Calu3 (cell line): Measurements from ENCODE around the gene KCTD4. TPM values are rescaled to one million over a fixed set of nuclear protein-coding genes. Genes with fewer than 3 reads are reported as not detected.

Source experiments
- BruUV-seq: library from RNA; stranded (reverse); fragments of 400-500 nt; replicated peaks from 2 replicates; lab custom pipeline; 2021; lab: Mats Ljungman, UMichigan
- CTCF ChIA-PET: fragments of 300-600 bp; sonication (Branson Sonifier 250); formaldehyde crosslinking; loops from one replicate; lab custom pipeline; 2022; ENCODE audit warnings: antibody characterized with exemption; lab: Charles Lee
- DNase-seq: peaks from one replicate; pipeline ENCODE4 v3.0.0; 2022
- H3K27ac Mint-ChIP-seq: one replicate; pipeline ENCODE4 v1.8.0; 2022; ENCODE audit warnings: mixed read lengths; ENCODE audit not compliant: unreplicated experiment
- H3K27me3 Mint-ChIP-seq: one replicate; pipeline ENCODE4 v1.8.0; 2022; ENCODE audit warnings: mixed read lengths; ENCODE audit not compliant: unreplicated experiment
- H3K36me3 Mint-ChIP-seq: one replicate; pipeline ENCODE4 v1.8.0; 2022; ENCODE audit warnings: mild to moderate bottlenecking, moderate library complexity, mixed read lengths; ENCODE audit not compliant: insufficient read depth, unreplicated experiment
- H3K4me1 Mint-ChIP-seq: one replicate; pipeline ENCODE4 v1.8.0; 2022; ENCODE audit warnings: mild to moderate bottlenecking, low read depth, mixed read lengths; ENCODE audit not compliant: unreplicated experiment
- H3K4me3 Mint-ChIP-seq: one replicate; pipeline ENCODE4 v1.8.0; 2022; ENCODE audit warnings: mild to moderate bottlenecking, low read depth, moderate library complexity, mixed read lengths; ENCODE audit not compliant: unreplicated experiment
- H3K9me3 Mint-ChIP-seq: one replicate; pipeline ENCODE4 v1.8.0; 2022; ENCODE audit warnings: low read depth, mixed read lengths; ENCODE audit not compliant: unreplicated experiment
- CTCF ChIP-seq: fragments of 200-600 bp; IDR thresholded peaks from one replicate; pipeline ENCODE4 v1.8.0; 2022; ENCODE audit warnings: antibody characterized with exemption; ENCODE audit not compliant: unreplicated experiment
- intact Hi-C: fragments of 100-400 bp; cut with micrococcal nuclease; formaldehyde crosslinking; loops from one replicate; pipeline ENCODE4 v1.10.0; 2022; ENCODE audit not compliant: unreplicated experiment
- total RNA-seq: library from RNA; stranded (reverse); gene quantifications from 2 replicates; pipeline ENCODE4 v1.2.3, GENCODE V29; 2022

The KCTD4 gene
- total RNA-seq, 1 experiment from 2014 or later: not detected

GRCh38 chr13:45218689-45219088 lies 17.8 kb upstream of the KCTD4 start:
- no peaks in the 10 kb centered on the region for H3K27me3 Mint-ChIP-seq
- CTCF ChIA-PET: interaction anchor here (0.8 to 1.2 kb wide), 2 partner anchors 15 to 163 kb away, joined by 3 read pairs; no protein-coding TSS in a partner anchor

GRCh38 chr13:45216193-45216592 lies 15.3 kb upstream of the KCTD4 start:
- no peak overlapping the region for H3K4me3 Mint-ChIP-seq
- BruUV-seq: no TSS peak
- H3K27ac Mint-ChIP-seq: no peak overlapping the region
- H3K9me3 Mint-ChIP-seq: no peaks in the 10 kb centered on the region
- H3K27me3 Mint-ChIP-seq: no peaks in the 10 kb centered on the region
- no peak for TF ChIP-seq CTCF
- peaks cover 3% of the 10 kb centered on the region for H3K36me3 Mint-ChIP-seq
- intact Hi-C loops: no loop called here
- DNase-seq: no peak
- H3K4me1 Mint-ChIP-seq: peaks cover 21% of the 10 kb centered on the region
- CTCF ChIA-PET: interaction anchor here (0.6 to 0.7 kb wide), 2 partner anchors 23 to 177 kb away, joined by 3 to 4 read pairs; no protein-coding TSS in a partner anchor

More at GRCh38 chr13:45218689-45219088, 17.8 kb upstream of the KCTD4 start:
- Mint-ChIP-seq H3K4me1 (peaks cover 30% of the 10 kb centered on the region), H3K4me3 (no peak overlapping the region), H3K9me3 (no peaks in the 10 kb centered on the region), H3K36me3 (no peaks in the 10 kb centered on the region), H3K27ac (peak overlapping the region; percentile 68)
- DNase-seq: no peak
- no peak for TF ChIP-seq CTCF
- no TSS peak for BruUV-seq
- intact Hi-C loops: no loop called here

DNA sequence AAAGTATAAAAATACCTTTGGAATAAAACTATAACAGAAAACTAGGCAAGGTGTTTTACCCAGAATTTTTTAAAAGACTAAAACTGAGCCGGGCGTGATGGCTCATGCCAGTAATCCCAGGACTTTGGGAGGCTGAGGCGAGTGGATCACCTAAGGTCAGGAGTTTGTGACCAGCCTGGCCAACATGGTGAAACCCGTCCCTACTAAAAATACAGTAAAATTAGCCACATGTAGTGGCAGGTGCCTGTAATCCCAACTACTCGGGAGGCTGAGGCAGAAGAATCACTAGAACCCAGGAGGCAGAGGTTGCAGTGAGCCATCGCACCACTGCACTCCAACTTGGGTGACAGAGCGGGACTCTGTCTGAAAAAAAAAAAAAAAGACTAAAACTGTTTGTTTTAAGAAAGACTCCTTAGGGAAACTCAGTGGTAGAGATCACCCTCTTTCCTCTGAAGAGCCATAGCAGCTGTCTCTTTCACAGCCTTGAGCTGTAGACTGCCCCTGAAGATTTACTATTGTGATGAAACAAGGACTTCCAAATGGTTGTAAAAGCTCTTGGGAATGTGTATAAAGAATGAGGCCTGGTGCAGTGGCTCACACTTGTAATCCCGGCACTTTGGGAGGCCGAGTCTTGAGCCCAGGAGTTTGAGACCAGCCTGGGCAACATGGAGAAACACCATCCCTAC lies 14.7 kb upstream of the KCTD4 start:
- no peak for TF ChIP-seq CTCF
- CTCF ChIA-PET: interaction anchor here (0.6 to 0.7 kb wide), 2 partner anchors 23 to 176 kb away, joined by 3 to 4 read pairs; no protein-coding TSS in a partner anchor
- DNase-seq: no peak
- H3K27ac Mint-ChIP-seq: no peak overlapping the region
- H3K4me1 Mint-ChIP-seq: peaks cover 17% of the 10 kb centered on the region
- no peaks in the 10 kb centered on the region for H3K27me3 Mint-ChIP-seq
- H3K36me3 Mint-ChIP-seq: peaks cover 5% of the 10 kb centered on the region
- H3K4me3 Mint-ChIP-seq: no peak overlapping the region
- no peaks in the 10 kb centered on the region for H3K9me3 Mint-ChIP-seq
- intact Hi-C loops: no loop called here
- no TSS peak for BruUV-seq

DNA sequence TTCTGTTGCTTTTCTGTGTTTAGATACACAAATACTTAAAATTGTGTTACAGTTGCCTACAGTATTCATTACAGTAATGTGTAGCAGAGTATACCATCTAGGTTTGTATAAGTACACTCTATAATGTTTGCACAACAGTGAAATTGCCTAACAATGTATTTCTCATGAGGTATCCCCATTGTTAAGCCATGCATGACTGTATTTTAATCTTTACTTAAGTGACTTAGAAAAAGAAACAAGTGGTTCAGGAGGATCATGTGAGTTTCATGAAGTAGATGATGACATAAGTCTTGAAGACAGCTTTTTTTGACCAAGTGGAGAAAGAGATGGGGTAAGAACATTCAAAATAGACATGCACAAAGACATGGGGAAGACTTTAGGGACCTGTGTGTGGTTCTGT lies 8.4 kb upstream of the KCTD4 start:
- H3K27ac Mint-ChIP-seq: no peak overlapping the region

More for the DNA sequence above, 8.4 kb upstream of the KCTD4 start:
- no TSS peak for BruUV-seq
- DNase-seq: no peak
- TF ChIP-seq CTCF: no peak
- Mint-ChIP-seq H3K9me3 (no peaks in the 10 kb centered on the region), H3K4me3 (no peak overlapping the region), H3K36me3 (peaks cover 8% of the 10 kb centered on the region), H3K27me3 (no peaks in the 10 kb centered on the region), H3K4me1 (peaks cover 27% of the 10 kb centered on the region)
- CTCF ChIA-PET: no interaction called here
- intact Hi-C loops: no loop called here
